Natural killer cell (primary cell): ENCODE results near the gene TOR1A. TPM values are rescaled to one million over a fixed set of nuclear protein-coding genes. Genes with fewer than 3 reads are reported as not detected.
A peak's percentile ranks its signal among the peaks of the same experiment; 100 is the strongest.
"Not testable (repeated sequence)": the region's sequence is repeated elsewhere in the genome, so short reads cannot be mapped to it uniquely, and the experiment has no call there.

ENCODE experiments used
- ATAC-seq, 3 donors: fragments of 150-1000 bp in 2 of 3; fragments of 200-7000 bp in 1 of 3; cut with Tn5 transposase; 1 replicate in 1 of 3; 2 replicates in 2 of 3; pipeline ENCODE4 v1.10.0; 2021; ENCODE audit warnings: mild to moderate bottlenecking in 2 of 3, moderate library complexity in 2 of 3
- DNase-seq, 2 donors: peaks; one replicate each; pipeline versions ENCODE4 v3.0.0 to v3.0.0-alpha.2; 2013 to 2021; ENCODE audit warnings: mixed read lengths in 1 of 2
- H3K27ac ChIP-seq: one replicate; pipeline ENCODE4 v1.5.1; 2013; ENCODE audit warnings: mild to moderate bottlenecking, low read length
- H3K27me3 ChIP-seq: one replicate; pipeline ENCODE4 v1.6.1; 2013; ENCODE audit warnings: low read length; ENCODE audit not compliant: control insufficient read depth, insufficient read depth
- H3K36me3 ChIP-seq: one replicate; pipeline ENCODE4 v1.6.1; 2013; ENCODE audit warnings: low read length; ENCODE audit not compliant: control insufficient read depth, insufficient read depth
- H3K4me1 ChIP-seq: one replicate; pipeline ENCODE4 v1.6.1; 2013; ENCODE audit warnings: low read length; ENCODE audit not compliant: control insufficient read depth, insufficient read depth
- H3K4me3 ChIP-seq: one replicate; pipeline ENCODE4 v1.5.1; 2013; ENCODE audit warnings: low read length
- H3K9me3 ChIP-seq: one replicate; pipeline ENCODE4 v1.6.1; 2013; ENCODE audit warnings: low read length; ENCODE audit not compliant: control insufficient read depth, insufficient read depth
- H3K27ac Mint-ChIP-seq, 2 donors: one replicate each; pipeline ENCODE4 v1.8.0; 2022; ENCODE audit warnings: mild to moderate bottlenecking in 2 of 2, mixed read lengths in 2 of 2, moderate library complexity in 1 of 2
- H3K27me3 Mint-ChIP-seq, 2 donors: one replicate each; pipeline ENCODE4 v1.8.0; 2022; ENCODE audit warnings: low read depth in 2 of 2, mixed read lengths in 2 of 2
- H3K36me3 Mint-ChIP-seq: one replicate; pipeline ENCODE4 v1.8.0; 2022; ENCODE audit warnings: mixed read lengths
- H3K4me1 Mint-ChIP-seq, 2 donors: one replicate each; pipeline ENCODE4 v1.8.0; 2022; ENCODE audit warnings: mixed read lengths in 2 of 2
- H3K4me3 Mint-ChIP-seq: one replicate; pipeline ENCODE4 v1.8.0; 2022; ENCODE audit warnings: mild to moderate bottlenecking, moderate library complexity, mixed read lengths
- H3K9me3 Mint-ChIP-seq, 2 donors: one replicate each; pipeline ENCODE4 v1.8.0; 2022; ENCODE audit warnings: mixed read lengths in 2 of 2
- WGBS: methylation state at CpG from one replicate; pipeline ENCODE4 v1.1.7; 2013; ENCODE audit warnings: missing lambda C conversion rate; ENCODE audit not compliant: insufficient coverage; 5-methylcytosine and 5-hydroxymethylcytosine counted together
- intact Hi-C: fragments of 100-400 bp; cut with micrococcal nuclease; formaldehyde crosslinking; loops from one replicate; pipeline ENCODE4 v1.14.2; 2022
- total RNA-seq, 4 donors: library from RNA; stranded (reverse); fragments of 120-200 nt in 1 of 4; gene quantifications; one replicate each; pipeline versions ENCODE4 v1.2.3 to v1.2.4, GENCODE V29; 2013 to 2022
- TF ChIP-seq, protein P1 (sequence below): fragments of 200-600 bp; IDR thresholded peaks from one replicate; pipeline ENCODE4 v1.8.0; 2022; ENCODE audit warnings: antibody characterized with exemption

The TOR1A gene
- total RNA-seq, 3 donors from 2014 or later (not counting 1 experiment from before 2014, with no cell fraction given) = 26.1 to 36.4 (median 34.8) TPM

DNA sequence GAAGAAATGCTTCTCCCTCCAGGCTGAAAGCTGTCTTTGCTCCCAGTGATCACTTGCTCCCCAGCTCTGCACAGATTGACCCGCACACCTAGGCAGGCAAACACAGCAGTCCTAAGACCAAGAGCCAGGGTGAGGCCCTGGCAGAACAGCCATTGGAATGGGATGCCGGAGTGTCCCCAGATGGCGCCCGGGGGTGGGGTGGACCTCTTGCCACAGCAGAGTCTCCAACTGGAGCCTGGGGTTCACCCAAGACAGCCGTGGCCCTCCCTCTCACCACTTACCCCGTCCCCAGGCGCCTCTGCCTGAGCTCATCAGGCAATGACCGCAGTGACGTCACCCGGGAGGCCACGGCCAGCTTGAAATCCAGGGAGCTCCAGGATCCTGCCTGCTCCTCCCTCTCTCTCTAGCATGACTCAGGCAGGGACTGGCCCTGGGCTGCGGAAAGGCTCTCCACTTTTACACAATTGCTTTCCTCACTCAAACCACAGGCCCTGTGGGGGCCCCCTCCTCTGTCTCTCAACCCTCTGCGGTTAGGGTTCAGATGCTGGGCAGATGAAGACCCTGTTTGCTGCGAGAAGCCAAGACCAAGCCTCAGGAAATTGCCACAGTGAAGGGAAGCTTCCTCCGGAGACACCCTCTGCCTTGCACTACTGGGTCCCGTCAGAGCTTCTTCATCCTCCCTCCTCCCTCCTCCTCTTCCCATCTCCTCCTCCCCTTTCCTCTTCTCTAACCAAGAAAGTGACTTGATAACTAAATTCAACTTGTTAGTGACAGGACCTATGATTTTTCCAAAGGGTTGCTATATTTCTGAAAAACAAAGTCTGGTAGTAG, 46.8 kb downstream of the TOR1A start:
- H3K4me3 ChIP-seq = no peak overlapping the region
- H3K9me3 ChIP-seq = no peaks in the 10 kb centered on the region
- no peaks in the 10 kb centered on the region for H3K36me3 ChIP-seq
- H3K4me3 Mint-ChIP-seq = peak overlapping the region; percentile 64
- peaks cover 6 to 19% of the 10 kb centered on the region in 2 donors for H3K27me3 Mint-ChIP-seq
- TF ChIP-seq, protein P1, sequence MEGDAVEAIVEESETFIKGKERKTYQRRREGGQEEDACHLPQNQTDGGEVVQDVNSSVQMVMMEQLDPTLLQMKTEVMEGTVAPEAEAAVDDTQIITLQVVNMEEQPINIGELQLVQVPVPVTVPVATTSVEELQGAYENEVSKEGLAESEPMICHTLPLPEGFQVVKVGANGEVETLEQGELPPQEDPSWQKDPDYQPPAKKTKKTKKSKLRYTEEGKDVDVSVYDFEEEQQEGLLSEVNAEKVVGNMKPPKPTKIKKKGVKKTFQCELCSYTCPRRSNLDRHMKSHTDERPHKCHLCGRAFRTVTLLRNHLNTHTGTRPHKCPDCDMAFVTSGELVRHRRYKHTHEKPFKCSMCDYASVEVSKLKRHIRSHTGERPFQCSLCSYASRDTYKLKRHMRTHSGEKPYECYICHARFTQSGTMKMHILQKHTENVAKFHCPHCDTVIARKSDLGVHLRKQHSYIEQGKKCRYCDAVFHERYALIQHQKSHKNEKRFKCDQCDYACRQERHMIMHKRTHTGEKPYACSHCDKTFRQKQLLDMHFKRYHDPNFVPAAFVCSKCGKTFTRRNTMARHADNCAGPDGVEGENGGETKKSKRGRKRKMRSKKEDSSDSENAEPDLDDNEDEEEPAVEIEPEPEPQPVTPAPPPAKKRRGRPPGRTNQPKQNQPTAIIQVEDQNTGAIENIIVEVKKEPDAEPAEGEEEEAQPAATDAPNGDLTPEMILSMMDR = no peak
- no peak overlapping the region for H3K27ac ChIP-seq
- no peaks in the 10 kb centered on the region for H3K27me3 ChIP-seq
- intact Hi-C loops = no loop called here
- no peaks in the 10 kb centered on the region for H3K36me3 Mint-ChIP-seq
- ATAC-seq (peak; percentile 78 to 84 (median 80)), DNase-seq (peak; percentile 58 to 62)
- H3K4me1 ChIP-seq = peaks cover 17% of the 10 kb centered on the region
- WGBS = 11% methylated on average over 16 of the region's 16 CpGs
- peak overlapping the region; percentile 75 to 89 for H3K27ac Mint-ChIP-seq
- H3K9me3 Mint-ChIP-seq = no peaks in the 10 kb centered on the region
- H3K4me1 Mint-ChIP-seq = peaks cover 20 to 30% of the 10 kb centered on the region in 2 donors

GRCh38 chr9:129776566-129776937, 47.4 kb downstream of the TOR1A start:
- H3K27me3 ChIP-seq = no peaks in the 10 kb centered on the region
- H3K36me3 Mint-ChIP-seq = no peaks in the 10 kb centered on the region
- no peak overlapping the region for H3K4me3 ChIP-seq
- no peak for ATAC-seq
- H3K4me3 Mint-ChIP-seq = no peak overlapping the region
- peaks cover 17% of the 10 kb centered on the region for H3K4me1 ChIP-seq
- H3K9me3 ChIP-seq = no peaks in the 10 kb centered on the region
- H3K9me3 Mint-ChIP-seq = no peaks in the 10 kb centered on the region
- H3K4me1 Mint-ChIP-seq = peaks cover 20 to 30% of the 10 kb centered on the region in 2 donors
- TF ChIP-seq, protein P1 = no peak
- DNase-seq = no peak
- H3K36me3 ChIP-seq = no peaks in the 10 kb centered on the region
- 90% methylated on average over 8 of the region's 8 CpGs for WGBS
- H3K27me3 Mint-ChIP-seq = peaks cover 6 to 19% of the 10 kb centered on the region in 2 donors
- peak overlapping the region in 1 of 2 donors; percentile 89 for H3K27ac Mint-ChIP-seq
- no peak overlapping the region for H3K27ac ChIP-seq
- intact Hi-C loops = no loop called here

GRCh38 chr9:129776096-129776495, 47.8 kb downstream of the TOR1A start:
- H3K9me3 ChIP-seq, H3K4me3 Mint-ChIP-seq, DNase-seq, H3K36me3 ChIP-seq, intact Hi-C loops, H3K9me3 Mint-ChIP-seq, ATAC-seq, H3K4me3 ChIP-seq, H3K36me3 Mint-ChIP-seq, H3K27me3 ChIP-seq, H3K27ac ChIP-seq: not testable (repeated sequence)
- peaks cover 20 to 30% of the 10 kb centered on the region in 2 donors for H3K4me1 Mint-ChIP-seq
- H3K27me3 Mint-ChIP-seq = peaks cover 6 to 19% of the 10 kb centered on the region in 2 donors
- H3K4me1 ChIP-seq = peaks cover 17% of the 10 kb centered on the region
- peak overlapping the region in 1 of 2 donors; percentile 89 for H3K27ac Mint-ChIP-seq
- 94% methylated on average over 4 of the region's 4 CpGs for WGBS

DNA sequence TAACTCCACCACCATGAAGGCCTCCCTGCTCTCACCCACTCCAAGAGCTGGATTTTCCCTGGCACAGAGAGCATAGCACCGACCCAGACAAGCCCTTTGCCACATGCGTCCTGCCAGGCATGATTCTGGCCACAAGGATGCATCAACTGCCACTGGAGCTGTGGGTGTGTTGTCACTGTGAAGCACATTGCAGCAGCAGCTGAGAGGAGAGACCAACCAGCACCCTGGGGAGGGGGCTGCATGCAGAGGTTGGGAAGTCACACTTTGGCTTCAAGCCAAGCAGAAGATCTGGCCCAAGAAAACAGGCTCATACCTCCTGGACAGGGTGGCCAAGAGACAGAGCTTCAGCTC, 48.5 kb downstream of the TOR1A start:
- Mint-ChIP-seq H3K36me3 (no peaks in the 10 kb centered on the region), H3K27ac (no peak overlapping the region), H3K4me3 (no peak overlapping the region), H3K4me1 (peaks cover 20 to 30% of the 10 kb centered on the region in 2 donors), H3K27me3 (peaks cover 6 to 16% of the 10 kb centered on the region in 2 donors), H3K9me3 (no peaks in the 10 kb centered on the region)
- WGBS = 65% methylated on average over 2 of the region's 2 CpGs
- intact Hi-C loops = no loop called here
- H3K9me3 ChIP-seq = no peaks in the 10 kb centered on the region
- TF ChIP-seq, protein P1 = no peak
- H3K27me3 ChIP-seq = no peaks in the 10 kb centered on the region
- H3K27ac ChIP-seq = no peak overlapping the region
- peaks cover 17% of the 10 kb centered on the region for H3K4me1 ChIP-seq
- H3K4me3 ChIP-seq = no peak overlapping the region
- no peak for DNase-seq
- no peaks in the 10 kb centered on the region for H3K36me3 ChIP-seq
- no peak for ATAC-seq
